GM19395 (cell line): ENCODE data around the gene CHN1.

Experiments used
- ATAC-seq: cut with Tn5 transposase; IDR thresholded peaks from one replicate; pipeline ENCODE4 v1.9.1; 2021; ENCODE audit warnings: mild to moderate bottlenecking, moderate library complexity; ENCODE audit not compliant: unreplicated experiment

CHN1 gene

GRCh38 chr2:174972924-174973323 lies 32.3 kb downstream of the CHN1 start:
- no peak for ATAC-seq

DNA sequence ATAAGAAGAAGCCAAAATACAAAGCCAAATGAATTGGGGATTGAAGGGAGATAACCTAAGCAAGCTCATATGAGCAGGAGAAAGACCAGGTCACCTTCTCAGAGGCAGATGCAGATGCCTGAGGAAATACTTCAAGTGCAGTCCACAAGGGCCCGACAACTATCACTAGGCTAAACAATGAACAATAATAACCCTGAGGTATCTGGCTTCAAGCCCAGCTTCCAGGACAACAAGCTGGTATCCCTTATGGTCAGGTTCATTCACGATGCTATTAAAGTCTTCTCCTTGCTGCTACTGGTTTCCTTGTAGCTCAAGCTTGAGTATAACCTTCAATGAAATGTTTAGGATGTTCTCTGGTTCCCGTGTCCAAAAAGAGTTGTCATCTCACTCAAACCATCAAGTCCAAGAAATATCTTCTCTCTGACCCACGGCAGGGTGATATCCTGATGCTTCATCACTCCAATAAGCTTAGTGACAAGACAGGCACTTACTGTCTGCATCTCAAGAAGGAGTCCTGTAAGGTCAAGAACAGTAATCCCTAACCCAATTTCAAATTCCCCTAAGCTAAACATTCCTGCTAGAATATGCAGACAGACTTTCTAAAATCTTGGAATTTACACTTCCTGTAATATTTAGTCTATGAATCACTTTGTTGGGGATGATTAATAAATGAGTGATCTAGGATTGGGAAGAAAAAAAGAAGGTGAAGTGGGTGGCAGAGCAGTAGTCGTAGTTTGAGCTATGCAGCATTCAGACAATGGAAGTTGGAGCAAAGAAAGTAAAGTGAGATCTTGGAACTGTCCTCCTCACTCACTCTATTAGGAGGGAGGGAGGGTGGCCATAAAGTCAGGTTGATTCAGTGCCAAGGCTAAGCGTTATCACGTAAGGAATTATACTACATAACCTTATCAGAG lies 33.1 kb downstream of the CHN1 start:
- no peak for ATAC-seq

DNA sequence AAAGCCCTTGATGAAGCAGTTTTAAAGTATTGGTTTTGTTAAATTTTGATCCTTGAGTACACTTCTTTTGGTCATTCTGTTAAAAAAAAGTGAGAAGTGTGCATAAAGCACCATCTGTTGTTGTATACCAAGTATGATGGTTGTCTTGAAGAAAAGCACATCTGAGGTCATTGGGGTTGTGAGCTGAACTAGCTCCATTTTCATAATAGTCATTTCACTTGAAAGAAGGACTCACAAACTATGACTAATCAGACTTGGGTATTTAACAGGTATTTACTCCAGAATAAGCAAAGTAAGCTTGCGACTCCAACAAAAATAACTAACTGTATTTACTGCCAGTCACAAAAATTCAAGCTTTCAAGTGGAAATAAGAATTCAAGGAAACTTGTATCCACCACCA lies 35.1 kb downstream of the CHN1 start:
- no peak for ATAC-seq

GRCh38 chr2:174969091-174969734 lies 36.0 kb downstream of the CHN1 start:
- no peak for ATAC-seq

- ATAC-seq, result no peak
These were observed 37.4 kb downstream of the CHN1 start for GRCh38 chr2:174967691-174968260.

DNA sequence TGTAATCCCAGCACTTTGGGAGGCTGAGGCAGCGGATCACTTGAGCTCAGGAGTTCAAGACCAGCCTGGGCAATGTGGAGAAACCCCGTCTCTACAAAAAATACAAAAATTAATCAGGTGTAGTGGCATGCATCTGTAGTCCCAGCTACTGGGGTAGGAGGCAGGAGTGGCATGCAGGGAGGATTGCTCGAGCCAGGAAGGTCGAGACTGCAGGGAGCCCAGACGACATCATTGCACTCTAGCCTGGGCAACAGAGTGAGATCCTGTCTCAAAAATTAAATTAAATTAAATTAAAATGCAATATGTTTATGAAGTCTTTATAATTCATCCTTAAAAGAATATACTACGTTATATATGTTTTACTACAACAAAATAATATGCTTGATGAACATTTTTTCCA lies 38.1 kb downstream of the CHN1 start:
- ATAC-seq, result no peak

DNA sequence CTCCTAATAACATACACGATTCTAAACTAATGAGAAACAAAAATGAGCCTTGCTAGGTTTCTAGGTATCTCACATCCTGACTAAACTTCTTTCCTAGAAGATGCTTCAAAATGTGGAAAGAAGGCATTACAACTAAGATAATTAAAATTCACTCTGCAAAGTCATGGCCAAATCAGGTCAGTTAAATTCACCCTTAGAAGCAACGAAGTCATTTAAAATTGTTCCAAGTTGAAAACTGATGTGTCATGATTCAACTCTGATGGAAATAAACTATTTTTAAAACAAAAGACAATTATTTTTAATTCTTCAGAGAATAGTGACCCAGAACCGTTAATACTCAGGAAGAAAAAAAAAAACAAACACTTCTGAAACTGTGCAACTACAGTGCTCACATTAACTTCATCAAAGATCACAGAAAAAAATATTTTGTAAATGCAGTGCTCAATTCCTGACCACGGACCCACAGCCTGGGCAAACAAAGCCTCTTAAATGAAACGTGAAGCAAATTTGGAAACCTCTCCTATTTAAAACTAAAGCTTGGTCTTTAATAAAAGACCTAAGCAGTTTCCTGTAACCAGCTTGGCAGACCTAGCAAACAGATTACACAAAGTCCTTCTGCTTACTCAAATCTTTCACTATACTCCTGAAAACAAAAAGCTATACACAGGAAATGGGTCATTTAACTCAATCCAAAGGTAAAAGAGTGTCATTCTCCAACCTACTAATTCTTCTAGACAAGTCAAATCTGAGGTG lies 39.0 kb downstream of the CHN1 start:
- ATAC-seq, result no peak

DNA sequence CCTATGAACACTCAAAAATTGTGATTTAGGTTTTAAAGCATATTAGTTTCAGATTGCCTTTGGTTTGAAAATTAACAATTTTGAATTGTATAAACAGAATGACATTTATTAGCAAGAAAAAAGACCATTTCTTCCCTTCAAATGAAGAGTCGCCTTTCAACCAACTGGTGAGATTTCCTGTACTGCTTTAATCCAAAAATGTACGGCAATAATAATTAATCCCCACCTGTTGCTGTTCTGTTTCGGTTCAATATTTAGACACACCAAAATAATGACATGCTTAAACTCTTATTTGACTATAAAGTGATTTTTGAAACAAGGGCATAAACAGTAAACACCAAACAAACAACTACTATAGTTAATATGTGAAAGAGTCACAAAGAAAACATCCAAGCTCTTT lies 39.6 kb downstream of the CHN1 start:
- ATAC-seq, result no peak

DNA sequence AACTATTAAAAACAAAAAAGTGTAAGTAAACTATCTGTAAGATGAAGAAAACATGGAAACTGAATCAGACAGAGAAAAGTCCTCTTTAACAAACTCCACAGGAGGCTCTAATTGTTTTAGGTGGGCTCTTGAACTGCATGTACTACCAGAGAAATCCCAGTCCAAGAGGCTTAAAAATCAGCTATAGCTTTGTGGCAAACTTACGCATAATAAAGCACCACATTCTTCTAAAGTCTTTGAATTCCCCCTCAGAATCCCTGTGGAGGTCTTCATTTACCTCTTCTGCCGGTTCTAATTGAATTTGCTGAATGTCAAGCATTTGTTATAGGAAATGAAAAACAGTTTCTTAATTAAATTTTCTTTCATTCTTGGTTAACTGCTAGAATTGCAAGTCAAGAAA lies 40.8 kb downstream of the CHN1 start:
- no peak for ATAC-seq

GRCh38 chr2:174963437-174964400 lies 41.5 kb downstream of the CHN1 start:
- no peak for ATAC-seq

- ATAC-seq, result no peak
These were observed 45.4 kb downstream of the CHN1 start for GRCh38 chr2:174959787-174960186.

DNA sequence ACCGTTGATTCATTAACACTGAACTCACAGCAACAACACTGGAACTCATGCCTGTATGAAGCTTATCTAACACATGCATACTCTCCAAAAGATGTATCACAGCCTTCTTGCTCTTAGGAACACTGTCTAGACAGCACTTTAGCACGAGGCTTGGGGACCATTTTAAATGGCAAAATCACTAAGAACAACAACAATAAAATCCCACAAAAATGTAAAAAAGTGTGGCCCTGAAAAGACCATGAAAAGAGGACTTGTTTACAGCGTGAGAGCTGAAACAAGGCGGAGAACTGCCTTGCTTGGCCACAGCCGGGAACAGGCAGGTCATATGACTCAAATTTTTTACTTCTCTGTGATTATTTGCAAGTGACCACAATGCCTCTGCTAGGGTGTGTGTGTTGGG lies 48.1 kb downstream of the CHN1 start:
- ATAC-seq, result no peak

GRCh38 chr2:174952607-174953006 lies 52.6 kb downstream of the CHN1 start:
- ATAC-seq, result no peak

DNA sequence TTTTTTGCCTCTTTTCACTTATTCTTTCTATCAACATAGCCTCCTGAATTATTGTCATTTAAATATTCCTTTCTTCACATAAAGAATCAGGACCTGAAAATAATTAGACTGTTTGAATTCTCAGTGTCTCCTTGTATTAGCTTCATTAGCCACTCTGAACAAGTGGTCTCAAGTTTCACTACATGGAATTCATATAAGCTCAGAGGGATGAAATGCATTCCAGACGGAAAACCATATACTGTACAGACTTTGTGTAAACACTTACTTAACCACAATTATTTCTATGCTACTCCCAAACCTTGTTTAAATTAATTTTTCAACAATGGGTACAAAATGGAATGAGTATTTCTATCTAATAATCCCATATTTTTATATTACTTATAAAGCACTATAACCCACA lies 53.4 kb downstream of the CHN1 start:
- ATAC-seq, result no peak

DNA sequence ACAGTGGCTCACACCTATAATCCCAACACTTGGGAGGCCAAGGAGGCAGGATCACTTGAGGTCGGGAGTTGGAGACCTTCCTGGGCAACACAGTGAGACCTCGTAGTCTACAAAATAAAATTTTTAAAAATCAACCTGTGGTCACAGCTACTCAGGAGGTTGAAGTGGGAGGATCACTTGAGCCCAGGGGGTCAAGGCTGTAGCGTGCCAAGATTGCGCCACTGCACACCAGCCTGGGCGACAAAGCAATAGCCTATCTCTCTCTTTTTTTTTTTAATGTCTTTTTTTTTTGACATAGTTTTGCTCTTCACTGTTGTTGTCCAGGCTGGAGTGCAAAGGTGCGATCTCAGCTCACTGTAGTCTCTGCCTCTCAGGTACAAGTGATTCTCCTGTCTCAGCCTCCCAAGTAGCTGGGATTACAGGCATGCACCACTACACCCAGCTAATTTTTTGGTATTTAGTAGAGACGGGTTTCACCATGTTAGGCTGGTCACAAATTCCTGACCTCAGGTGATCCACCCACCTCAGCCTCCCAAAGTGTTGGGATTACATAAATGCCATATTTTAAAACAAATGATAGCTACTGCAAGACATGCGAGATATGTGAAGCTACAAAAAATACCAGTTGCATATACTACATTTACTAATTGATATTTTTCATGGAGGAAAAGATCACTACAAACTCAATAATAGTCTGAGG lies 55.0 kb downstream of the CHN1 start:
- no peak for ATAC-seq

GRCh38 chr2:174945601-174946260 lies 59.5 kb downstream of the CHN1 start:
- no peak for ATAC-seq

GRCh38 chr2:174939046-174939445 lies 66.1 kb downstream of the CHN1 start:
- no peak for ATAC-seq

DNA sequence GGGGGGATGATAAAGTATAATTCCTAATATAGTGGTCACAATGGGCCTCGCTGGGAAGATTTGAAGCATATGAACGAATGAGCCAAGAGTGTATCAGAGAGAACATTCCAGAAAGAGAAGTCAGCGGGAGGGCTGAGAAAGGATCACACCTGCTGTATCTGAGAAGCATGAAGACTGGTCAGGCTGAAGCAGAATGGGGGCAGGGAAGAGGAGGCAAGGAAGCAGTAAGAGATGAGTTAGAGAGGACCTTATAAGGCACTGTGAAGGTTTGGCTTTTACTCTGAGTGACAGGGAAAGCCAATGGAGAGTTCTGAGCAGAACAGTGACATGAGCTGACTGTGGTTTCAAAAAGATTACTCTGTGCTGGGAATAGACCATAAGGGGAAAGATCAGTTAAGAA lies 73.5 kb downstream of the CHN1 start:
- no peak for ATAC-seq

DNA sequence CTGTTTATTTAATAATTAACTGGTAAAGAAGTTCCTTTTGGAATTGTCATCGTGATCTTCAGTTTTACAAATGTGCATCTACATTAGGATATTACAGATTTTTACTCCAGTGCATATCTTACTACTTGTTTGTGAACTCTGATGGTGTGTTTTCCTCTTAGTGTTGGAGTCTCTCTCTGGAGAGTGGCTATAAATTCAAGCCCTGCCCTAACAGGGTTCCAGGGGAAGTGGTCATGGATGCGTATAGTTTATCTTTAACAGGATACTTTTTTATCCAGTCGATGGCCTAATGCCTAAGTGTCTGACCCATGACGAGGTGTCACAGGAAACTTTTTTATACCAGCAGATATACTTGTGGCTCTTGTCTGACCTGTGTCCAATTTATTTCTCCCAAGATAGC lies 75.4 kb downstream of the CHN1 start:
- ATAC-seq, result no peak
